GM18519 (cell line): ENCODE data around the gene CFAP45.
"Not testable (repeated sequence)": the region's sequence is repeated elsewhere in the genome, so short reads cannot be mapped to it uniquely, and the experiment has no call there.

ENCODE experiments used
- ATAC-seq: cut with Tn5 transposase; IDR thresholded peaks from one replicate; pipeline ENCODE4 v1.9.1; 2021; ENCODE audit warnings: mild to moderate bottlenecking, moderate library complexity; ENCODE audit not compliant: unreplicated experiment, low FRiP score

Gene CFAP45

DNA sequence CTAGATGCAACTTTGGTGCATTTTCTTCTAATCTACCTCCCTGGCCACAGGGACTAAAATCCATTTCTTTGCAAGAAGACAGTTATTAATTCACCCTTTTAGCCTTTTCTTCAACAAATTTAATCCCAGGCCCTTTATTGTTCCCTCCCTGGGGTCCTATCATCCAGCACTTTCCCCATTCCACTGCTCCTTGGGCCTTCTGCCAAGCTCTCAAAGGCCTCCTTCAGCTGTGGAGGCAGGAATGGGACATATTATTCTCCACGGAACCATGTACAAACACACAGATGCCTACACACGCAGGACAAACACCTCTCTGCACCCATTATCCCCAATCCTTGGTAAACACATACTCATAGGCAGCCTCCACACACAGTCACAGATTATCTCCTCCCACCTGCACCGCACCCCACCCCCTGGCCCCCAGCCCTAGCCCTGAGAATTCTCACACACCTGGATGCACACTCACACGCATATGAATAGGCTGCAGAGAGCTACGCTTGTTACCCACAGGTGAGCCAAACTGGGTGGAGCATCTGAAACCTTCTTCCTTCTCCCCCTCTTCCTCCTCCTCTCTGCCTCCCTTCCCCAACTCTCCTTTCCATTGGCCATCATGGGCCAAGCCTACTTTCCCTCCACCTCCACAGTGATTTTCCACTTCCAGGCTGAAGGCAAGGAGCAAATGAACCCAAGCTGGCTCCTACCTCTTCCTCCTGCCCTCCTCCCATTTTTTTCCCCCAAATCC, 13.7 kb upstream of the CFAP45 start:
- ATAC-seq: no peak

DNA sequence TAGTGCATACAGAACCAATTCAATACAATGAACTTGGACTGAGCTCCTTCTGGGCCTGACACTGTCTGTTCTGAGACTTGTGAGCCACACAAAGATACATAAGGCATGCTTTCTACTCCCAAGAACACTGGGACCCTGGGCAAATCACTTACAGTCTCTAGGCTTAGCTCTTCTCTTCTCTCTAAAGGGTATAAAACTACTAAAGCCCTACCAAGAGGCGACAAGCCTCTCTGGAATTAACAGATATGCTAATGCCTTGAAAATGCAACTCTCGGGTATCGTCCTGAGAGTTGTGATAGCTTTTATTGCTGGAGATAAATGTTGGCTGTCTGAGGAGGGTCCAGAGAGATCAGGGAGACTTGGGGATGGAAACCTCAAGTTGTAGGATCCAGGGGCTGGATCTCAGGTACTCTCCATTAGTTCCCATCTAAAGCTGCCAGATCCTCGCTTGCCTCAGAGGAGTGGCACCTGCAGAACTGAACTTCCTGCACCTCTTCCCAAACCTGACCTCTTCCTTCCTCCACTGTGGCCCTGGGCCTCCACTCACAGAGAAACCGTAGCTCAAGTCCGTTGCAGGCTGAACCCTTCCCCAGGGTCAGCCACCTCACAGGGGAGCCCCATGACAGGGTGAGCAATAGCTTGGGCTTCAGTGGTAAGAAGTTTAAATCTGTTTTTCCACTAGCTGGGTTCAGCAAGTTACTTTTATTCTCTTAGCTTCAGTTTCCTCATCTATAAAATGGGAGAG, 11.5 kb upstream of the CFAP45 start:
- ATAC-seq: no peak

DNA sequence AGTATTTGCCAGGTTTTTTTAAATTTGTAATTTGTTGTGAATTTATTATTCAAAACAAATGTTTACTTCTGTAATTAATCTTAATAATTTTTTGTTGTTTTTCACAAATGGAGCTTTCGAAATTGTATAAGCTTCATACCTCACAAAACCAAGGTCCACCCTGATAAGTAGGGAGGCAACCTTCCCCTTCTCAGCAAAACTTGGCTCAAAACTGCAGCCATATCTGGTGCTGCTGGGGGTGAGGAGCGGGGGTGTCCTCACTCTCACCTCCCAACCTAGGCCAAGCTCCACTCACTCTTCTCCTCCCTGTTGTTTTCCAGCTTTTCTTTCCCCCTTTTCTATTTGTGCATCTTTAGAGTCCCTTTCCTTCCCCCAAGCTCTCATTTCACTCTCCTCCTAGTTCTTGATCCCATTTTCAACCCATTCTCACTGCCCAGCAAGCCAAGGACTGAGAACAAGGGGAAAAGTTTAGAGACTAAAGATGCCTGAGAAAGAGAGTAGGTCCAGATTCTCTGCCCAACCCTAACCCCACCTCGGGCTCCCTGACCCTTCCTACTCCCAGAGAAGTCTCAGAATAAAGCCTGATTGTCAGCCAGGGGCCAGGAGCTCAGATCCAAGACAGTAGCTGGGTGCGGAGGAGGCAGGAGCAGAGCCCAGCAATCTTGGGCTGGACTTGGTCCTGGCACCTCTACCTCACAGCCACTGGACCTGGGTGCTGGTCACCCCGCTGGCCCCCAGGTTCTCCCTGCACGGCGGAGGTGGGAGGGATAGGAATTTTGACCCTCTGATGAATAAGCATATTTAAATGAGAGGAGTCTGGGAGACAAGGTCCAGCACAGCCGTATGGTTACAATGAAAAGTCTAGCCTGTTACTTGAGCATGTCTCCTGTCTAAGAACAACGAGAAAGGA, 8.3 kb upstream of the CFAP45 start:
- no peak for ATAC-seq

DNA sequence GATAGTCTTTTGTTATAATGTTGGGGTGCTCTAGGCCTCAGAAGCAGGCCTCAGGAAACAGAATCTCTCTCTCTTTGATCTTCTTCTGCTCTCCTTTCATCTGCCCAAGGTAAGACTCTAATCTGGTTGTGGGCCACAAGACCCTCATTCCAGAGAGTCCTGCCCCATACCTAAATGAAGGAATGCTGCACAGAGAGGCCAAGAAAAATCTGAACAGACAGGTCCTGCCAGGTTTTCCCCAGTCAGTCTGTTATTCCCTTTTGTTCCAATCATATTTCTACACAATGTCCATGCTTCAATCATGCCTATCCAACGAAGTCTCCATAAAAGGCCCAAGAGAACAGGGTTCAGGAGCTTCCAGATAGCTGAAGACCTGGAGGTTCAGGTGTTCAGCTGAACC, 7.0 kb upstream of the CFAP45 start:
- ATAC-seq: no peak

DNA sequence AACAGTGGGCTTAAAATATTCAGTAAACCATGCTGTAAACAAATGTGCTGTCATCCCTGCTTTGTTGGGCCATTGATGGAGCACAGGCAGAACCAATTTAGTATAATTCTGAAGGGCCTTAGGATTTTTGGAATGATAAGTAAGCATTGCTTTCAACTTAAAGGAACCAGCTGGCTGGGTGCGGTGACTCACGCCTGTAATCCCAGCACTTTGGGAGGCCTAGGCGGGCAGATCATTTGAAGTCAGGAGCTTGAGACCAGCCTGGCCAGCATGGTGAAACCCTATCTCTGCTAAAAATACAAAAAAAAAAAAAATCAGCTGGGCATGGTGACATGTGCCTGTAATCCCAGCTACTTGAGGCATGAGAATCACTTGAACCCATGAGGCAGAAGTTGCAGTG, 4.1 kb upstream of the CFAP45 start:
- not testable (repeated sequence) for ATAC-seq

DNA sequence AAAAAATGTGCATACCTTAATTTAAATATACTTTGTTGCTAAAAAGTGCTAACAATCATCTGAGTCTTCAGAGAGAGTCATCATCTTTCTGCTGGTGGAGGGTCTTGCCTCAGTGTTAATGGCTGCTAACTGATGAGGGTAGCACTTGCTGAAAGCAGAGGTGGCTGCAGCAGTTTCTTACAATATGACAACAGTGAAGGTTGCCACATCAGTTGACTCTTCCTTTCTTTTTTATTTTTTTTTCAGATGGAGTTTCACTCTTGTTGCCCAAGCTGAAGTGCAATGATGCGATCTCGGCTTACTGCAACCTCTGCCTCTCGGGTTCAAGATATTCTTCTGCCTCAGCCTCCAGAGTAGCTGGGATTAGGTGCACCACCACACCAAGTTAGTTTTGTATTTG, 2.6 kb upstream of the CFAP45 start:
- no peak for ATAC-seq

DNA sequence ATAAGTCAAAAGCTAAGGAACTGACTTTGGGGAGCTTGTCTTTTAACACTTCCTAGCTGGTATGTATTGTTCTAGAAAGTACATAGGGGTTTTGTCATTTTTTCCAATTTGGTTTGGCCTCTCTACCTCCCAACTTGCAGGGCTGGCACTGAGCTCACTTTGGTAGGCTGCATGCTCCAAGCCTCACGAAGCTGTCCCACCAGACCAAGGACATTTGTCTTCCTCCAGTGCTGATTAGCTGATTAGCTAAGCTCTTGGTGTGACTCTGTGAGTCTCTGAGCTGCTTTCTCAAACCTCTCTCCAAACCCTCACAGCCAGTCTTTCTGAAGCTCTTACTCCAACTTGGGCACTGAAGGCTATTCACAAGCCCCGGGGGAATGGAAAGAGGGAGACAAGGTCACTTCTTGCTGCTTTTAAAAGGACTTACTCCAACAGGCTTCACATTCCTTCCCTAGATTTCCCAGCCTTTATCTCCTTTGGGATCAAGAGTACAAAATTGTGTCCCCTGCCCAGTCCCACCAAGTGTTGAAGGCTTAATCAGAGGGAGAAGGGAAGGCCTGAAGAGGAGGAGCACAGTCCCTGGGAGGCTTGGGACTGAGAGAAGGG, 893 bp upstream of the CFAP45 start:
- ATAC-seq: no peak

DNA sequence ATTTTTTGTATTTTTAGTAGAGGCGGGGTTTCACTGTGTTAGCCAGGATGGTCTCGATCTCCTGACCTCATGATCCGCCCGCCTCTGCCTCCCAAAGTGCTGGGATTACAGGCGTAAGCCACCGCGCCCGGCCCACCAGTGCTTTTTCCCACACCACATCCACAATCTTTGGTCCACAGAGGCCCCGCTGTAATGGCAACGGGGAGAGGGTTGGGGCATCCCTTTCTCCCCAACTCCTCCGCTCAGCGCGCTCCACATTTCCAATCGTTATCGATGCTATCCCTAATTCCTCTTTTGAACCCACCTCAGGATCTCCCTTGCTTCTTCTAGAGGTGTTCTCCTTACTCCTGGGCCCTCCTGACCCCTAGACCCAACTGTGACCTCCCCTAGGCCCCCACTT, 331 bp downstream of the CFAP45 start:
- not testable (repeated sequence) for ATAC-seq

DNA sequence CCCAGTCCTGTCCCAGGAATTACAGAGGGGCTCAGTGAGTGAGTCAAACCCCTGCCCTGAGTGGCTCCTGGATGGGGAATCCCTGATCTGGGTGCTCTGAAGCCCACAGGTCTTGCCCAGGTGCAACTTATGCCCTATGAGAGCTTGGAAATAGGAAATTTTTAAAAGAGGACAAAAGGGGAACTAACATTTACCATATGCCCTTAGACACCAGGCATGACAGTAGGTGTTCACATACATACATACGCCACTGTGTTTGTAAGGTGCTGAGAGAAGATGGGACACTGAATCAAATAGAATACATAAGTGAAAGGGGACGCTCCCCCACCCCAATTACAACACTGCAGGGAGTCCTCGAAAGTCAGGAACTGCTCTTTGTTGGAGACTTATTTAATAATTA, 1.4 kb downstream of the CFAP45 start:
- ATAC-seq: no peak

DNA sequence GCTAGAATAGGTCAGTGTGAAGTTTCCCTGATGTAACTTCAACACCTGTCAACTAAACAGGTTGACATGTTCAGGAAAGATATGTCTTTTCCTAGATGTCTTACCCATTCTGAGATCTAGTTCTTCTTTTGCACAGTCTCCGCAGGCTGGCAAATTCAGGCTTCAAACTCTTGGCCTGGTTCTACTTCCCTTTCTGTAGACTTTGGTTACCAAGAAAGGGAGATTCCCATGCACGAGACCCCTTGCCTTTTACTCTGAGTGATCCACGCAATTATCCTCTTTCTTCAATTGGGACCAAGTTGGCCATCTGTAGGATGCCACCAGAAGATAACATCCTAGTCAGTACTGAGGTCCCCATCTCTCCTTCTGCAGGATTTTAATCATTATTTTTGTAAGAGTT, 2.0 kb downstream of the CFAP45 start:
- ATAC-seq: no peak

DNA sequence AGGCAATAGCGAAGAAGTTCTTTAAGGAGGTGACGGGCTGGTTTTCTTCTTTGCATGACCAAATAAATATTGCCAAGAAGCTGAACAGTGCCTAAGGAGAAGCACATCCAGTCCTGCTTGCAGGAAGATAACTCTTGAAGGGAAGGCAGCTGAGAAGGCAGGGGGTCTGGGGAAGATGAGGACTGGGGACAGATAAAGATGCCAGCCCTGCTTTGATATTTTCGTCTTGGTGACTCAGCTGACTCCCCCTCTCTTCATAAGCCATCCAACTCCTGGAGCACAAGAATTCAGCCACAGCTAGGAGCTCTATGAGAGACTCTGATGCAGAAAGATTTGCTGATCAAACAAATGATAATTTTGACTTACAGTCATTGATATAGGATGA, 3.4 kb downstream of the CFAP45 start:
- no peak for ATAC-seq

DNA sequence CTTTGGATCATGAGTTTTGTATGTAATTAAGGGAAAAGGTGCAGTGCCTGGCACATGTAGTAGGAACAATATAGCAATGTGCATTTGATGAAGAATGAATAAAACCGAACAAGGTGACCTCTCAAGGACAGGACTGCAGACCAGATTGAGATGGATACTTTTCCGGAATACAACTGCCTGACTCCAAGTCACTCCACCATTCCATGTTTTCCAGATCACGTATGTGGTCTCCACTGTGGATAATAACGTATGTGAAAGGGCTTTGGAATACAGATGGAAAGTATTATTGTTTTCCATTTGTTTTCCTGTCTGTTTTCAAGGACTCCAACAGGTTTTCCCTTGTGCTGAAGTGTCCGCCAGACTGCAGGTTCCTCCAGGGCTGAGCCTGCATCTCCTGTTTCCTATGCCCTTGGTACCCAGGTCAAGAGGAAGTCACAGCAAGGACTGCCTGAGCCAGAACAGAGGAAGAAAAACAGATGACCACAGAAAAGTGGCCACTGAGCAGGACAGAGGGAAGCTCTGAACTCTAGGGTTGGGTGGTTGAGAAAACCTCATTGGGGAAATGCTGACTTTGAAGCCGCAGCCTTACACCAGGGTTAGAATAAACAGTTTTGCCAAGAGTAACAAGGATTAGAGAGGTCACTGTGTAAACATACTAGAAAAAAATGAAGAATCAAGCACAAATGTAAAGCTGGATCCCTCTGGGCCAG, 4.0 kb downstream of the CFAP45 start:
- no peak for ATAC-seq

DNA sequence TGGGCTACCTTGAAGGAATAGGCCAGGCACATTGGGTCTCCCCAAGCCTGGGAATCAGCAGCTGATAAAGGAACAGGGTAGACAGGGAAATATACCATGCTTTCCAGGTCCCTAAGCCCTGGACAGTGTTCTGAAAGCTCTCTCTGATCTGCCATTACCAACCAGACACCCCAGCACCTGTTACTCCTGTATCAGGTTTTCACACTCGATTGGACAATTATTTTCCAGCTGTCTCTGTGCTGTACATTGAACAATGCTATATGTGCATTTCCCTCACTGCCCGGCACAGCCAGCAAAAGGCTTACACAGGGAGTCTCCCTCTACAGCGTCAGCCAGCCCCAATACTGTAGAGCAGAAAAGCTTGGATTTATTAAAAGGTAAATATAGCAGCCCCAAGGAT, 4.7 kb downstream of the CFAP45 start:
- ATAC-seq: no peak

DNA sequence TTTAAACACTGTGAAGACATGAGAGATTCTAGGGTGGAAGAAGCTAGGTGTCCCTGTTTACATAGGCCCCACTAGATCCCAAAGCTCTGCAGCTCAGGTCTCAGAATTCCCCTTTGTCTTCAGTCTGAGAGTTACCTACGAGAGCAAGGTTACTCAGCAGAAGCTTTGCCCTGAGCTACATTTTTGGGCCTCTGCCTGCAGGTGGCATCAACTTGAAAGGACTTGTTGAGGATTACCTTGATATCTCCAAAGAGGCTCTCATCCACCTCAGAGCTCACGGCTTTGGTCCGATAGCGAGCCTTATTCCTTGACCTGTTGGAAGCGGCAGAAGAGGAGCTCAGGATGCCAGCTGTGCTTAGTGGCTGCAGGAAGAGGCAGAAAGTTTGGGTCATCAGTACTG, 7.0 kb downstream of the CFAP45 start:
- ATAC-seq: no peak

DNA sequence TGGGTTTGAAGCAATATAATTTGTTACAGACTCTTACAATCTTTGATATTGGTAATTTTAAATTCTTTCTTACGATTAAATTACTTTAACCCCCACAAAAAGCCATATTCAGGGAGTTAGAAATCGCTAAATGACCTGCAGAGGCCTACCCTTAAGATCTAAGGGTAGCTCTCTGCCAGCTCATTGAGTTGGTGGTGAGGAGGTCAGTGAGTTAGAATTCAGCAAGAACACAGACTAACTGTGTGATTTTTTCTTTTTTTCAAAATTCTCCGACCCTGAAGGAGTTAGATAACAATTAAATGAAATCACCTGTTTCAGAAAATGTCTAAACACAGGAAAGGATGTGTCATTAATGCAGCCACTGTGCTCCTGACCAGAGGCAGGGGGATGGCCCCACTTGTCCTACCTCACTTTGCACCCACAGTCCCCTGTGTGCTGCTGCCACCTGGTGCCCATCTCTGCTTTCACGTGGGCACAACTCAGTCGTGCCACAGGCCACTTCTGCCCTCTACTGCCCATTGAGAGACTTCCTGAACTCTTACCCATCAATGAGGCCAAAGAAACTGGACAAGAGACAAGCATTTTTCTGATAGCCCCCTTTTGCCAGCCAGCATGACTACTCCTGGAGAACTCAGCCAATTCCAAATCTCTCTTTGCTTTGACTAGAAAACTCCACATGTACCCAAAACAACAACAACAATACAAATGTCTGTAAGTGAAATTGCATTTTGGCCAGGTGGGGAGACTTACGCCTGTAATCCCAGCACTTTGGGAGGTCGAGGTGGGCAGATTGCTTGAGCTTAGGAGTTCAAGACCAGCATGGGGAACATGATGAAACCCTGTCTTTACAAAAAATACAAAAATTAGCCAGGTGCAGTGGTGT, 8.4 kb downstream of the CFAP45 start:
- ATAC-seq: no peak

DNA sequence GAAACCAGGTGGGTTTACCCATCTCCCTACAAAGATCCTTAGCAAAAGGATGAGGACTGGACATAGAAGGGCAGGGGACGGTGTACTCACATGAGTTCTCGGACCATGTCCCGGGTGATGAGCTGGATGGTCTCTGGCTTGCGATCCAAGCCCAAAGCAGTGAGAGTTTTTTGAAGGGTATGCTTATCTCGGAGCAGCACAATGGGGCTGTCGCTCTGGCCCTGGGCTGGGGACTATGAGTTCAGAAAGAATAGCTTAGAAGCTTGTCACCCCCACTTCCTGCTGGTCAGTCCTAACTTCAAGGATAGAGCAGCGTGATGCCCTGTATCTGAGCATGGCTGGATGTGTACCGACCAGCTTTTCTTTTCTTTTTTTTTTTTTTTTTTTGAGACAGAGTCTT, 9.6 kb downstream of the CFAP45 start:
- no peak for ATAC-seq

DNA sequence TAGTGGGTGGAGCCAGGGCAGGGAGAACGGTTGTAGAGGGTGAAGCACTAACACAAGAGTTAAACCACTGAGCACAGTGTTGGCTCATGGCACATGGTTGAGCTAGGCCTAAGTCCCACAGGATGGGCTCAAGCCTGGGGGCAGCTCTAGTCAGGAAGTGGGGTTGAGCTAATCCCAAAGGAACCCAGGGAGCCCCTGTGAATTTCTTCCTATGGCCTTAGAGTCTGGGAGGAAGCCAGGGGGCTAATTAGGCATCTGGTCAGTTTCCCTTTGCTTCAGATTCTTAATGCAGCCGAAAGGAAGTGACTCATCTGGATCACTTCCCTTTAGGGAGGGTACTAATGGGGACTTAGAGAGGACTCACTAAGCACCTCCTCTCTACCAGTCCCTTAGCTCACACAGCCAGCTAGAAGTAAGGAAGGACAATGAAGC, 10.1 kb downstream of the CFAP45 start:
- peak; percentile 90 for ATAC-seq

DNA sequence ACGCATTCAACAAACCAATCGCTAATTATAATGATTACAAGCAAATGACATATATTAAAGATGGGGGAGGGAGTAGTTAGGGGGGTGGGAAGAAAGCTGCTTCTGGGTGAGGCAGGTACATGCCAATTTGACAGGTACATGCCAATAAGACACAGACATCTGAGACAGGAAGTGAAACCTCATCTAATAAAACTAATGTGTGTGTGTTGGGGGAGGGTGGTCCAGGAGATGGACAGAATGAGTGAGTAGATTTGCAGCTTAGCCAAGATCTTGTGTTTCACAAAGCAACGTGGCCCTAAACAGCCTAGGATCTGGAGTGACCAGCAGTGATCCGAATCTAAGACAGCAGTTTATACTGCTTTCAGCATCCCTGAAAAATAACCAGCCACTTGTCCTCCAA, 10.8 kb downstream of the CFAP45 start:
- no peak for ATAC-seq

DNA sequence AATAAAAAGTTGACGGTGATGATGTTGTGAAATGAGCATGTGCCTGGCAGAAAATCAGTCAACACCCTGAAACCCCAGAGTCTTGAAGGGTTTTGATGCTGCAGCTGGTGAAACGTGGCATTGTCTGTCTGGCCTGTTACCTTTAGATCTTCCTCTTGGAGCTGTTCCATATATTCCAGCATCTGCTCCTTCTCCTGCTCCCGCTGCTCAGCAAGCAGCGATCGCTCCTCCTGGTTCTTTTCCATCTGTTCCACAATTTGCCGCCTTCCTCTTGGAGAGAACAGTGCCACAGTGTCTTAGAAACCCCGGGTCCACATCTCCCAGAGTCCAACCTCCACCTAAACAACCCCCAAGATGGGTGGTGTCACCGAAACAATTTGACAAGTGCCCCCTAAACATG, 15.7 kb downstream of the CFAP45 start:
- ATAC-seq: no peak
